Adrenal gland (tissue), 5 donors: Measurements from ENCODE around the gene SOX8.

Source experiments
- POLR2A ChIP-seq, 2 donors: fragments of 450-650 bp; IDR thresholded peaks; one replicate each; pipeline ENCODE4 v1.6.1; 2017; ENCODE audit warnings: antibody characterized with exemption in 2 of 2, mild to moderate bottlenecking in 2 of 2, moderate library complexity in 1 of 2
- TF ChIP-seq, protein P1 (sequence below), 6 experiments: fragments of 450-650 bp in 4 of 6; fragments of 200-600 bp in 2 of 6; sonication (generic) in 1 of 6; IDR thresholded peaks; 1 replicate in 5 of 6; 2 replicates in 1 of 6; pipeline versions ENCODE4 v1.5.1 to v1.8.0; 2016 to 2021; ENCODE audit warnings: antibody characterized with exemption in 6 of 6, mild to moderate bottlenecking in 2 of 6, moderate library complexity in 1 of 6
- donor health status: DM: no; HTN: no; CAD: no.

DNA sequence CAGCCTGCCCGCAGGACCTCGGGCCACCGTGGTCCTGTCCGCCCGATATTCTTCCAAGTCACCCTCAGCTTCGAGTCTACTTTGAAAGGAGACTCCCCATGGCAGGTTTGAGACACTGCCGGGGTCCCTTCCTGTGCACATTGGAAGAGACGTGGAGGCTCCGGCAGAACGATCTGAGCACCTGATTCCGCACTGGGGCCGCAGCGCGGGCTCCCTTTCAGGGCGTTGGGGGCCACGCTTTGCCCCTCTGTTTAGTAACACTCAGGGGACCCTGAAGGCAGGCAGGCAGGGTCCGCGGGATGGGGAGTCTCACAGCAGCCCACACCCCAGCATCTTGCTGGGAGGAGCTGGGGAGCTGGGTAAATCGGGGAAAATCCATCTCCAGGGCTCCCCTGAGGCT, 30.6 kb downstream of the SOX8 start:
- TF ChIP-seq, protein P1, sequence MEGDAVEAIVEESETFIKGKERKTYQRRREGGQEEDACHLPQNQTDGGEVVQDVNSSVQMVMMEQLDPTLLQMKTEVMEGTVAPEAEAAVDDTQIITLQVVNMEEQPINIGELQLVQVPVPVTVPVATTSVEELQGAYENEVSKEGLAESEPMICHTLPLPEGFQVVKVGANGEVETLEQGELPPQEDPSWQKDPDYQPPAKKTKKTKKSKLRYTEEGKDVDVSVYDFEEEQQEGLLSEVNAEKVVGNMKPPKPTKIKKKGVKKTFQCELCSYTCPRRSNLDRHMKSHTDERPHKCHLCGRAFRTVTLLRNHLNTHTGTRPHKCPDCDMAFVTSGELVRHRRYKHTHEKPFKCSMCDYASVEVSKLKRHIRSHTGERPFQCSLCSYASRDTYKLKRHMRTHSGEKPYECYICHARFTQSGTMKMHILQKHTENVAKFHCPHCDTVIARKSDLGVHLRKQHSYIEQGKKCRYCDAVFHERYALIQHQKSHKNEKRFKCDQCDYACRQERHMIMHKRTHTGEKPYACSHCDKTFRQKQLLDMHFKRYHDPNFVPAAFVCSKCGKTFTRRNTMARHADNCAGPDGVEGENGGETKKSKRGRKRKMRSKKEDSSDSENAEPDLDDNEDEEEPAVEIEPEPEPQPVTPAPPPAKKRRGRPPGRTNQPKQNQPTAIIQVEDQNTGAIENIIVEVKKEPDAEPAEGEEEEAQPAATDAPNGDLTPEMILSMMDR (IDR thresholded peaks at IDR 0.05) = no peak
- TF ChIP-seq POLR2A (IDR thresholded peaks at IDR 0.05) = no peak
